K562 (cell line): ENCODE results near the gene CPA3. TPM values are rescaled to one million over a fixed set of nuclear protein-coding genes. Genes with fewer than 3 reads are reported as not detected.

Experiments used
- ATAC-seq: fragments of 200-7000 bp; cut with Tn5 transposase; 3 replicates; pipeline ENCODE4 v1.9.1; 2020; ENCODE audit warnings: moderate library complexity
- BruUV-seq: library from RNA; stranded (reverse); fragments of 400-500 nt; replicated peaks from 2 replicates; lab custom pipeline; 2021; lab: Mats Ljungman, UMichigan
- CTCF ChIA-PET: fragments of 300-600 bp; formaldehyde crosslinking; extraction: SDS; loops from one replicate; lab custom pipeline; 2021; ENCODE audit warnings: low intra/inter-chr PET ratio; lab: Yijun Ruan, JAX
- POLR2A ChIA-PET: fragments of 300-600, 350-650 bp; sonication (Branson Sonifier 250); formaldehyde crosslinking; extraction: SDS; loops from one replicate; lab custom pipeline; 2021; ENCODE audit warnings: antibody characterized with exemption, inconsistent platforms; lab: Yijun Ruan, JAX
- DNase-seq, 4 experiments: peaks; one replicate each; pipeline versions ENCODE4 v3.0.0 to v3.0.0-alpha.2; 2011 to 2018; ENCODE audit warnings: low spot score in 3 of 4, mixed read lengths in 3 of 4; ENCODE audit errors: extremely low read depth in 1 of 4
- FAIRE-seq: peaks from 2 replicates; lab custom pipeline; 2011; peaks lifted over from hg19 to GRCh38; lab: Jason Lieb, UNC
- H2AFZ ChIP-seq: 2 replicates; pipeline ENCODE4 v1.6.0; 2011; ENCODE audit warnings: low read depth, low read length, control low read depth, inconsistent platforms
- H3K27ac ChIP-seq: fragments of 200-600 bp; 3 replicates; pipeline ENCODE4 v1.8.0; 2011; ENCODE audit warnings: low read depth, mild to moderate bottlenecking, control low read depth, inconsistent platforms, low read length, moderate library complexity, mixed read lengths; ENCODE audit errors: extremely low read depth
- H3K27me3 ChIP-seq, 2 experiments: fragments of 300-600 bp in 1 of 2; 2 replicates in 1 of 2; 3 replicates in 1 of 2; pipeline versions ENCODE4 v1.6.0 to v1.8.0; 2011; ENCODE audit warnings: inconsistent platforms in 2 of 2, low read length in 2 of 2, mild to moderate bottlenecking in 1 of 2, mixed read lengths in 1 of 2, moderate library complexity in 1 of 2; ENCODE audit not compliant: control insufficient read depth in 2 of 2, insufficient read depth in 2 of 2
- H3K36me3 ChIP-seq: fragments of 300-600 bp; 3 replicates; pipeline ENCODE4 v1.8.0; 2011; ENCODE audit warnings: mild to moderate bottlenecking, low read length, inconsistent platforms; ENCODE audit not compliant: control insufficient read depth, insufficient read depth
- H3K4me1 ChIP-seq, 2 experiments: fragments of 200-600 bp in 1 of 2; replicated peaks in 1 of 2; 2 replicates in 1 of 2; 3 replicates in 1 of 2; pipeline versions ENCODE4 v1.5.1 to v1.8.0; 2011; ENCODE audit warnings: inconsistent platforms in 2 of 2, low read length in 2 of 2, mild to moderate bottlenecking in 1 of 2, mixed read lengths in 1 of 2, moderate library complexity in 1 of 2; ENCODE audit not compliant: control insufficient read depth in 2 of 2, insufficient read depth in 2 of 2
- H3K4me2 ChIP-seq: 2 replicates; pipeline ENCODE4 v1.6.1; 2011; ENCODE audit warnings: low read length, control low read depth, inconsistent platforms, mixed read lengths; ENCODE audit not compliant: insufficient read depth
- H3K4me3 ChIP-seq: fragments of 200-600 bp; sonication (generic), shearing (Covaris generic); 2 replicates; pipeline ENCODE4 v1.5.1; 2016; ENCODE audit warnings: control low read depth, inconsistent platforms
- H3K79me2 ChIP-seq: fragments of 200-600 bp; 3 replicates; pipeline ENCODE4 v1.8.0; 2011; ENCODE audit warnings: low read length, inconsistent platforms; ENCODE audit not compliant: control insufficient read depth, insufficient read depth
- H3K9ac ChIP-seq, 2 experiments: 2 replicates each; pipeline versions ENCODE4 v1.6.0 to v1.6.1; 2011; ENCODE audit warnings: low read depth in 2 of 2, low read length in 2 of 2, control low read depth in 1 of 2, inconsistent platforms in 1 of 2, mild to moderate bottlenecking in 1 of 2, mixed read lengths in 1 of 2; ENCODE audit not compliant: insufficient read depth in 1 of 2
- H3K9me1 ChIP-seq: one replicate; pipeline ENCODE4 v1.6.0; 2011; ENCODE audit warnings: inconsistent platforms, mild to moderate bottlenecking, low read length, moderate library complexity; ENCODE audit not compliant: control insufficient read depth, insufficient read depth
- H3K9me3 ChIP-seq: replicated peaks from 2 replicates; pipeline ENCODE4 v1.5.1; 2011; ENCODE audit warnings: low read depth, low read length, inconsistent platforms; ENCODE audit not compliant: control insufficient read depth, insufficient read depth
- H4K20me1 ChIP-seq: replicated peaks from 2 replicates; pipeline ENCODE4 v1.6.1; 2011; ENCODE audit warnings: low read length, inconsistent platforms, mixed read lengths; ENCODE audit not compliant: control insufficient read depth, insufficient read depth
- EP400 ChIP-seq: fragments of 450-650 bp; IDR thresholded peaks from 2 replicates; pipeline ENCODE4 v1.6.1; 2017; ENCODE audit warnings: antibody characterized with exemption, mild to moderate bottlenecking, moderate library complexity
- EZH2 ChIP-seq: IDR thresholded peaks from 2 replicates; pipeline ENCODE4 v1.6.1; 2012; ENCODE audit warnings: low read depth, mild to moderate bottlenecking, inconsistent platforms, low read length, borderline replicate concordance
- JUND ChIP-seq, 2 experiments: IDR thresholded peaks; 2 replicates in 1 of 2; 3 replicates in 1 of 2; pipeline ENCODE4 v1.6.1; 2011; ENCODE audit warnings: borderline replicate concordance in 2 of 2, low read depth in 2 of 2, low read length in 2 of 2, improper control_type of control experiment in 1 of 2, missing biosample characterization in 1 of 2, missing genetic modification characterization in 1 of 2, missing genetic modification reagents in 1 of 2
- KDM1A ChIP-seq, 2 experiments: fragments of 450-650 bp; IDR thresholded peaks; 2 replicates each; pipeline ENCODE4 v1.6.1; 2016; ENCODE audit warnings: mild to moderate bottlenecking in 2 of 2
- KLF10 ChIP-seq: fragments of 250-450 bp; sonication (Bioruptor Pico); IDR thresholded peaks from 2 replicates; pipeline ENCODE4 v1.6.1; 2021; ENCODE audit warnings: matching md5 sums
- PYGO2 ChIP-seq: fragments of 450-650 bp; IDR thresholded peaks from 2 replicates; pipeline ENCODE4 v1.6.1; 2016; ENCODE audit warnings: mild to moderate bottlenecking, missing genetic modification characterization, moderate library complexity, missing compliant biosample characterization
- WHSC1 ChIP-seq: IDR thresholded peaks from one replicate; pipeline ENCODE4 v1.6.1; 2012; ENCODE audit warnings: low read length, control low read depth, inconsistent platforms
- ZC3H11A ChIP-seq: IDR thresholded peaks from 2 replicates; pipeline ENCODE4 v1.6.1; 2012; ENCODE audit warnings: low read depth, low read length, improper control_type of control experiment
- WGBS: fragments of 100-300 bp; shearing (Covaris generic); methylation state at CpG from one replicate; pipeline ENCODE4 v1.1.6; 2016; ENCODE audit warnings: low coverage, mixed read lengths; ENCODE audit not compliant: insufficient coverage; ENCODE audit errors: missing lambda C conversion rate; 5-methylcytosine and 5-hydroxymethylcytosine counted together
- in situ Hi-C: fragments of 300-500 bp; cut with MboI; formaldehyde crosslinking; loops from 4 replicates; pipeline ENCODE4 v1.15.0; 2018; ENCODE audit warnings: inconsistent platforms, mixed read lengths
- intact Hi-C: fragments of 100-400 bp; cut with micrococcal nuclease; formaldehyde crosslinking; loops from 2 replicates; pipeline ENCODE4 v1.14.2; 2022
- polyA plus RNA-seq, 8 experiments: library from polyadenylated mRNA; depleted of rRNA in 4 of 8; stranded (reverse) in 5 of 8; unstranded in 3 of 8; fragments of >200 nt; fragmentation: Nextera tagmentation in 2 of 8; fragmentation: Illumina TruSeq in 1 of 8; extraction: Ambion mirVana in 2 of 8; extraction: Trizol in 1 of 8; gene quantifications; 2 replicates each; pipeline versions ENCODE4 v1.2.1 to v1.2.3, GENCODE V29; 2011 to 2014; ENCODE audit warnings: inconsistent platforms in 1 of 8, missing spikeins in 1 of 8
- total RNA-seq, 7 experiments: library from RNA; depleted of rRNA in 6 of 7; stranded (reverse); fragments of >200 nt in 6 of 7; fragmentation: Illumina TruSeq in 2 of 7; extraction: Trizol in 2 of 7; gene quantifications; 2 replicates each; pipeline versions ENCODE4 v1.2.1 to v1.2.3, GENCODE V29; 2011 to 2021; ENCODE audit warnings: low replicate concordance in 1 of 7
- TF ChIP-seq, protein P1 (sequence below): fragments of 250-450 bp; sonication (Bioruptor Pico); IDR thresholded peaks from 2 replicates; pipeline ENCODE4 v1.8.0; 2022; ENCODE audit warnings: moderate library complexity, mild to moderate bottlenecking, inconsistent platforms
- TF ChIP-seq, protein P2 (sequence below): fragments of 250-450 bp; sonication (Bioruptor Pico); IDR thresholded peaks from 2 replicates; pipeline ENCODE4 v1.4.0; 2020; ENCODE audit warnings: mild to moderate bottlenecking, moderate library complexity

The CPA3 gene
- total and polyA plus RNA-seq, 9 of the 15 experiments (the other 6 are each of a cell fraction or from before 2014, with no cell fraction given): not detected

DNA sequence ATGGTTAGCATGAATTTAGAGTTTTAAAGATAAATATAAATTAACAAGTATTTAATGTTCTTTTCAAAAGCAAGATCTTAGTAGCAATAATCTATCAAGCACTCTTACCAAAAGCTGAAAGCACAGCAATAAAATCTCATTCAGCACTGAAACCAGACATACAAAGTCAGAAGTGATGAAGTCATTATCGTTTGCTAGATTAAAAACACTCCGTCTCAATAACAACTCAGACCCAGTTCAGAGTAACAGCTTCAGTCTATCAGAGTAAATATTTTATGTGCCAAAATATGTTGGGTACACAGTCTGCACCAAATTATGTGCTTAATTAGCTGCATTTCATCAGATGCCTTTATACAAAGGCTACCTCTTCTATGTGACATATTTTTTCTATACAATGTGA, 41.6 kb downstream of the CPA3 start:
- Histone ChIP-seq H3K4me1 (no peaks in the 10 kb centered on the region), H2AFZ (no peak overlapping the region), H3K4me2 (no peak overlapping the region), H3K9me1 (no peaks in the 10 kb centered on the region), H4K20me1 (no peaks in the 10 kb centered on the region), H3K9ac (no peak overlapping the region), H3K27me3 (no peaks in the 10 kb centered on the region), H3K27ac (no peak overlapping the region), H3K9me3 (no peaks in the 10 kb centered on the region), H3K79me2 (no peaks in the 10 kb centered on the region), H3K4me3 (no peak overlapping the region), H3K36me3 (no peaks in the 10 kb centered on the region)
- CTCF ChIA-PET: no interaction called here
- DNase-seq (no peak), ATAC-seq (no peak), FAIRE-seq (no peak)
- intact Hi-C loops (no loop called here), in situ Hi-C loops (no loop called here)
- POLR2A ChIA-PET: interaction anchor here (0.6 kb wide), 1 partner anchor 164 kb away, joined by 3 read pairs; no protein-coding TSS in a partner anchor
- WGBS: 2% methylated on average over 2 of the region's 2 CpGs
- TF ChIP-seq, protein P1, sequence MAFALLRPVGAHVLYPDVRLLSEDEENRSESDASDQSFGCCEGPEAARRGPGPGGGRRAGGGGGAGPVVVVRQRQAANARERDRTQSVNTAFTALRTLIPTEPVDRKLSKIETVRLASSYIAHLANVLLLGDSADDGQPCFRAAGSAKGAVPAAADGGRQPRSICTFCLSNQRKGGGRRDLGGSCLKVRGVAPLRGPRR: no peak
- TF ChIP-seq KLF10 (CRISPR knock-in tag) (no peak), PYGO2 (tag) (no peak), EP400 (no peak), KDM1A (IDR thresholded peaks at IDR 0.05) (no peak)
- no TSS peak for BruUV-seq

DNA sequence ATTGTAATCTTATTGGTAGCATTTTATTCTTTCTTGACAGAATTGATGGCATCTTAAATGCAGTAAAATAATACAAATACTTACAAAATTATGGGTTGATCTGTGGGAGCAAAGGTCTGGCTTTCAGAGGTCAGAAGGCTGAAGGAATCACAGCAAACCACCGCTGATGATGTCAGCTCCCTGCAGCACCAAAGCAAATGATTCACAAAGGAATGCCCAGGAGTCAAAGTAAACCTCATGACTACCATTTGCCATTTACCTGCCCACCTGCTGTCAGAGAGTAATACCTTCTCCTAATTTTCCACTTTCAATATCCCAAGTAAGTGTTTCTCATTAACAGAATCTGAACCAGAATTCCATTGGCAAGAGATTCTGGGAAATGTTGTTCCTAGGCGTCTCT, 46.1 kb downstream of the CPA3 start:
- WGBS: 4% methylated on average over 2 of the region's 2 CpGs
- POLR2A ChIA-PET: interaction anchor here (0.6 kb wide), 1 partner anchor 1429 kb away, joined by 3 read pairs; no protein-coding TSS in a partner anchor
- in situ Hi-C loops: no loop called here

More for the DNA sequence above, 46.1 kb downstream of the CPA3 start:
- TF ChIP-seq WHSC1 (no peak), ZC3H11A (no peak), JUND (IDR thresholded peaks at IDR 0.05; ENCODE audit: borderline replicate concordance, low read depth, low read length) (no peak), JUND (tag; IDR thresholded peaks at IDR 0.05; ENCODE audit: borderline replicate concordance, low read depth, low read length) (no peak), EZH2 (no peak)
- TF ChIP-seq, protein P2, sequence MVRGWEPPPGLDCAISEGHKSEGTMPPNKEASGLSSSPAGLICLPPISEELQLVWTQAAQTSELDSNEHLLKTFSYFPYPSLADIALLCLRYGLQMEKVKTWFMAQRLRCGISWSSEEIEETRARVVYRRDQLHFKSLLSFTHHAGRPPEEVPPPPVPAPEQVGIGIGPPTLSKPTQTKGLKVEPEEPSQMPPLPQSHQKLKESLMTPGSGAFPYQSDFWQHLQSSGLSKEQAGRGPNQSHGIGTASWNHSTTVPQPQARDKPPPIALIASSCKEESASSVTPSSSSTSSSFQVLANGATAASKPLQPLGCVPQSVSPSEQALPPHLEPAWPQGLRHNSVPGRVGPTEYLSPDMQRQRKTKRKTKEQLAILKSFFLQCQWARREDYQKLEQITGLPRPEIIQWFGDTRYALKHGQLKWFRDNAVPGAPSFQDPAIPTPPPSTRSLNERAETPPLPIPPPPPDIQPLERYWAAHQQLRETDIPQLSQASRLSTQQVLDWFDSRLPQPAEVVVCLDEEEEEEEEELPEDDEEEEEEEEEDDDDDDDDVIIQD (CRISPR knock-in tag): no peak
- no peaks in the 10 kb centered on the region for H3K27me3 ChIP-seq
- no peak for DNase-seq
- no peaks in the 10 kb centered on the region for H3K9me3 ChIP-seq
- no peak overlapping the region for H2AFZ ChIP-seq
- H3K4me3 ChIP-seq: no peak overlapping the region
- H3K9ac ChIP-seq: no peak overlapping the region
- ATAC-seq: no peak
- intact Hi-C loops: no loop called here
- H3K4me2 ChIP-seq: no peak overlapping the region
- CTCF ChIA-PET: no interaction called here
- H3K27ac ChIP-seq: no peak overlapping the region
- H3K9me1 ChIP-seq: no peaks in the 10 kb centered on the region
- H3K4me1 ChIP-seq: no peaks in the 10 kb centered on the region
- no peaks in the 10 kb centered on the region for H4K20me1 ChIP-seq
- H3K79me2 ChIP-seq: no peaks in the 10 kb centered on the region
- BruUV-seq: no TSS peak
- no peak for FAIRE-seq
- no peaks in the 10 kb centered on the region for H3K36me3 ChIP-seq
